Astrocyte of the spinal cord (primary cell): ENCODE data around the gene PRKCE.

Experiments used
- DNase-seq: peaks from one replicate; pipeline ENCODE4 v3.0.0; 2011; ENCODE audit warnings: low read depth, low spot score
- H3K4me3 ChIP-seq: 2 replicates; pipeline ENCODE4 v1.5.1; 2011; ENCODE audit warnings: low read depth, mild to moderate bottlenecking, low read length, moderate library complexity
- in situ Hi-C: cut with HindIII; loops from 2 replicates; pipeline ENCODE4 v1.10.0; 2017; ENCODE audit warnings: low sequenced_read_pairs
- TF ChIP-seq, protein P1 (sequence below): IDR thresholded peaks from 2 replicates; pipeline ENCODE4 v1.5.1; 2012; ENCODE audit warnings: low read depth, mild to moderate bottlenecking, low read length, inconsistent platforms

The PRKCE gene

GRCh38 chr2:45871025-45871424 is 219.6 kb downstream of the PRKCE start:
- H3K4me3 ChIP-seq, result no peak overlapping the region
- DNase-seq, result no peak
- in situ Hi-C loops, result no loop called here
- TF ChIP-seq, protein P1, sequence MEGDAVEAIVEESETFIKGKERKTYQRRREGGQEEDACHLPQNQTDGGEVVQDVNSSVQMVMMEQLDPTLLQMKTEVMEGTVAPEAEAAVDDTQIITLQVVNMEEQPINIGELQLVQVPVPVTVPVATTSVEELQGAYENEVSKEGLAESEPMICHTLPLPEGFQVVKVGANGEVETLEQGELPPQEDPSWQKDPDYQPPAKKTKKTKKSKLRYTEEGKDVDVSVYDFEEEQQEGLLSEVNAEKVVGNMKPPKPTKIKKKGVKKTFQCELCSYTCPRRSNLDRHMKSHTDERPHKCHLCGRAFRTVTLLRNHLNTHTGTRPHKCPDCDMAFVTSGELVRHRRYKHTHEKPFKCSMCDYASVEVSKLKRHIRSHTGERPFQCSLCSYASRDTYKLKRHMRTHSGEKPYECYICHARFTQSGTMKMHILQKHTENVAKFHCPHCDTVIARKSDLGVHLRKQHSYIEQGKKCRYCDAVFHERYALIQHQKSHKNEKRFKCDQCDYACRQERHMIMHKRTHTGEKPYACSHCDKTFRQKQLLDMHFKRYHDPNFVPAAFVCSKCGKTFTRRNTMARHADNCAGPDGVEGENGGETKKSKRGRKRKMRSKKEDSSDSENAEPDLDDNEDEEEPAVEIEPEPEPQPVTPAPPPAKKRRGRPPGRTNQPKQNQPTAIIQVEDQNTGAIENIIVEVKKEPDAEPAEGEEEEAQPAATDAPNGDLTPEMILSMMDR, result no peak

DNA sequence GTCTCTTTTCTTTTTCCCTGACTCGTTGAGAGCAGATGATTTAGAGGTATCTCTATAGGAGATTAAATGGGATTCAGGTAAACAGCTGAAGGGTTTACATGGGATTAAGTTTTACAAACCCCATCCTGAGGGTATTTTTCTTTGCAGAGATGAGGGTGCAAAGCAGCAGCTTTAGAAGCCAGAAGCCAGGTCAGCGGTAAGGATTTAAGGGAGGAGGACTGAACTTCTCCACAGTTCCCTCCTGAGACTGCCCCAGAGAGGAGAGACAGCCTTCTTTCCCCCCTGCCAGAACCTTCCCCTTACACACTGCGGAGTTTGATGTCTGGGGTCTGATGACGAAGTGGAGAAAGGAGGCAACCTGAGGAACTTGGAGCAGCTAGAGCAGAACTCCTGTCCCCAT is 220.1 kb downstream of the PRKCE start:
- H3K4me3 ChIP-seq, result no peak overlapping the region
- TF ChIP-seq, protein P1, result no peak

DNA sequence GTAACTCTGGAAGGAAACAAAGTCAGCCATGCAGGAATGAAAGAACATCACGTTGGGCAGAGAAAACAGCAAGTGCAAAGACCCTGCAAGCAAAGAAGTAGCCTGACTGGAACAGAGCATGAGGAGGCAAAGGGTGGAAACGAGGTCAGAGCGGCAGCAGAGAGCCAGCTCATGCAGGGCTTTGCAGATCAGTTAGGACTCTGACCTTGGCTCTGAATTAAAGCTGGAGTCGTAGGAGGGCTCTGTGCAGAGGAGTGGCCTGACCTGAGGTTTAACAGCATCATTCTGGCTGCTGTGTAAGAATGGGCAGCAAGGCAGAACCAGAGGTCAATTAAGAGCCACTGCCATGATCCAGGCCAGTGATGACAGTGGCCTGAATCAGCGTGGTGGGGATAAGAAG is 220.7 kb downstream of the PRKCE start:
- no peak overlapping the region for H3K4me3 ChIP-seq
- in situ Hi-C loops, result no loop called here
- TF ChIP-seq, protein P1, result no peak
- no peak for DNase-seq

More for the DNA sequence above, 220.1 kb downstream of the PRKCE start:
- in situ Hi-C loops, result no loop called here
- DNase-seq, result no peak

DNA sequence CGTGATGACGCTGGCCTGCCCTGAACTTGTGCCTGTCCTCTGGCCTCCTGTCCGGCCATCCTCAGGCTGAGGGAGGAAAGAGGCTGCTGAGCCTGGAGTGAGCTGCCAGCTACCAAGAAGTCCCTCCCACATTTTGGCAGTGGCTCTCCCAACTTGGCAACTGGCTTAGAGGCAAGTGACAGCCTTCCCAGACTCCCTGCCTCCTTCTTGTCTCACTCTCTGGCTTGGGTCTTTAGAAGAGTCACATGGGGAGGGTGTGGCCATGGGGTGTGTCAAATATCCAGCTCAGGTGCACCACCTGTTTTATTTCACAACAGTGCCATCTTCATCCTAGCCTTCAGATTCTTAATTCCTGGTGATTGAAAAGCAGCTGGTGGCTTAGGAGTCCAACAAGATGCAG is 222.9 kb downstream of the PRKCE start:
- in situ Hi-C loops, result no loop called here
- TF ChIP-seq, protein P1, result no peak
- DNase-seq, result no peak
- H3K4me3 ChIP-seq, result no peak overlapping the region

DNA sequence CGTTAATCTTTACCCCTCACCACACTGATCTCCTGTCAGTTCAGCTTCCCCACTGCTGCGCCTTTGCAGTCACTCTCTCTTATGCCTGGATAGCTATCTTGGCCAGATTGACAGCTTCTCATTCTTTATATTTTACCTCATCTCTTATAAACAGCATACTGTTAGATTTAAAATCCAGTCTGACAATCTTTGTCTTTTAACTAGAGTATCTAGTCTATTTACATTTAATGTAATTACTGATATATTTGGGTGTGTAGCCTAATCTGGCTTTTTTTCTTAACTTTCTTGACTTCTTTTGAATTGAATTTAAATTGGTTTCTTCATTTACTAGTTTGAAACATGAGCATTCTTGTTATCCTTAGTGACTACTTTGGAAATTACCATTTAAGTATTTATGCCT is 225.1 kb downstream of the PRKCE start:
- TF ChIP-seq, protein P1, result no peak
- in situ Hi-C loops, result no loop called here
- H3K4me3 ChIP-seq, result no peak overlapping the region
- no peak for DNase-seq

GRCh38 chr2:45879406-45879805 is 227.9 kb downstream of the PRKCE start:
- TF ChIP-seq, protein P1, result no peak
- no peak overlapping the region for H3K4me3 ChIP-seq
- in situ Hi-C loops, result no loop called here
- no peak for DNase-seq

GRCh38 chr2:45879936-45880335 is 228.5 kb downstream of the PRKCE start:
- TF ChIP-seq, protein P1, result no peak
- DNase-seq, result no peak
- in situ Hi-C loops, result no loop called here
- H3K4me3 ChIP-seq, result no peak overlapping the region
